Smooth muscle cell (in vitro differentiated cells): Measurements from ENCODE around the gene CDH4. TPM values are rescaled to one million over a fixed set of nuclear protein-coding genes. Genes with fewer than 3 reads are reported as not detected.

ENCODE experiments used
- DNase-seq: peaks from one replicate; lab custom pipeline; 2025; ENCODE audit not compliant: unreplicated experiment; lab: John Stamatoyannopoulos, UW
- H2AFZ ChIP-seq: fragments of 200-600 bp; sonication (generic); 2 replicates; pipeline ENCODE4 v1.6.0; 2016; ENCODE audit warnings: antibody characterized with exemption, low read depth, mild to moderate bottlenecking
- H3F3A ChIP-seq: fragments of 200-600 bp; sonication (generic); 2 replicates; pipeline ENCODE4 v1.6.0; 2017; ENCODE audit warnings: antibody characterized with exemption, low read depth
- H3K27ac ChIP-seq: fragments of 200-600 bp; sonication (generic); 2 replicates; pipeline ENCODE4 v1.5.1; 2016; ENCODE audit warnings: low read depth, mild to moderate bottlenecking
- H3K27me3 ChIP-seq: fragments of 200-600 bp; sonication (generic); 2 replicates; pipeline ENCODE4 v1.6.1; 2016; ENCODE audit warnings: low read depth, mild to moderate bottlenecking
- H3K36me3 ChIP-seq: fragments of 200-600 bp; sonication (generic); 2 replicates; pipeline ENCODE4 v1.5.1; 2016; ENCODE audit warnings: low read depth
- H3K4me1 ChIP-seq: fragments of 200-600 bp; sonication (generic); 2 replicates; pipeline ENCODE4 v1.5.1; 2016; ENCODE audit warnings: low read depth
- H3K4me2 ChIP-seq: fragments of 200-600 bp; sonication (generic); 2 replicates; pipeline ENCODE4 v1.6.0; 2016; ENCODE audit warnings: mild to moderate bottlenecking
- H3K4me3 ChIP-seq: fragments of 200-600 bp; sonication (generic); 2 replicates; pipeline ENCODE4 v1.5.1; 2016; ENCODE audit warnings: mild to moderate bottlenecking
- H3K79me2 ChIP-seq: fragments of 200-600 bp; sonication (generic); 2 replicates; pipeline ENCODE4 v1.6.0; 2016; ENCODE audit warnings: low read depth, mild to moderate bottlenecking
- H3K9ac ChIP-seq: fragments of 200-600 bp; sonication (generic); 2 replicates; pipeline ENCODE4 v1.6.0; 2016; ENCODE audit warnings: low read depth
- H3K9me3 ChIP-seq: fragments of 200-600 bp; sonication (generic); replicated peaks from 2 replicates; pipeline ENCODE4 v1.5.1; 2016; ENCODE audit warnings: low read depth
- H4K20me1 ChIP-seq: fragments of 200-600 bp; sonication (generic); 2 replicates; pipeline ENCODE4 v1.6.0; 2016; ENCODE audit warnings: low read depth
- CTCF ChIP-seq: fragments of 200-600 bp; sonication (generic); IDR thresholded peaks from 2 replicates; pipeline ENCODE4 v1.5.1; 2017; ENCODE audit warnings: borderline replicate concordance, mild to moderate bottlenecking, antibody characterized with exemption; ENCODE audit not compliant: insufficient read depth, poor library complexity, severe bottlenecking
- WGBS: methylation state at CpG from one replicate; pipeline ENCODE4 v1.1.7; 2016; ENCODE audit warnings: low lambda C conversion rate; 5-methylcytosine and 5-hydroxymethylcytosine counted together
- polyA plus RNA-seq: library from polyadenylated mRNA; unstranded; fragments of >200 nt; fragmentation: Nextera tagmentation; extraction: Ambion mirVana; gene quantifications from 2 replicates; pipeline ENCODE4 v1.2.1, GENCODE V29; 2016
- total RNA-seq: library from RNA; depleted of rRNA; stranded (reverse); fragments of >200 nt; gene quantifications from 2 replicates; pipeline ENCODE4 v1.2.3, GENCODE V29; 2014

CDH4 gene
- total and polyA plus RNA-seq, 2 experiments from 2014 or later = 0.03 to 0.04 TPM

- no peak overlapping the region for H2AFZ ChIP-seq
- peaks cover 10% of the 10 kb centered on the region for H4K20me1 ChIP-seq
- H3K4me2 ChIP-seq = no peak overlapping the region
- no peaks in the 10 kb centered on the region for H3K4me1 ChIP-seq
- no peak overlapping the region for H3K27ac ChIP-seq
- H3K36me3 ChIP-seq = no peaks in the 10 kb centered on the region
- no peak for DNase-seq
- H3K79me2 ChIP-seq = no peaks in the 10 kb centered on the region
- WGBS = 96% methylated on average over 9 of the region's 10 CpGs
- no peaks in the 10 kb centered on the region for H3F3A ChIP-seq
- H3K9me3 ChIP-seq = no peaks in the 10 kb centered on the region
- no peak overlapping the region for H3K9ac ChIP-seq
- no peak overlapping the region for H3K4me3 ChIP-seq
- no peak for TF ChIP-seq CTCF
- H3K27me3 ChIP-seq = no peaks in the 10 kb centered on the region
These were observed 725.3 kb downstream of the CDH4 start for GRCh38 chr20:61977419-61977786.

GRCh38 chr20:61978491-61978890, 726.4 kb downstream of the CDH4 start:
- peaks cover 10% of the 10 kb centered on the region for H4K20me1 ChIP-seq
- TF ChIP-seq CTCF = no peak
- H3K4me1 ChIP-seq = no peaks in the 10 kb centered on the region
- H3K27ac ChIP-seq = no peak overlapping the region
- WGBS = 99% methylated on average over 13 of the region's 20 CpGs
- no peak overlapping the region for H3K9ac ChIP-seq
- no peaks in the 10 kb centered on the region for H3K79me2 ChIP-seq
- no peak for DNase-seq
- no peak overlapping the region for H2AFZ ChIP-seq
- no peak overlapping the region for H3K4me2 ChIP-seq
- no peaks in the 10 kb centered on the region for H3K36me3 ChIP-seq
- H3F3A ChIP-seq = no peaks in the 10 kb centered on the region
- H3K27me3 ChIP-seq = no peaks in the 10 kb centered on the region
- no peaks in the 10 kb centered on the region for H3K9me3 ChIP-seq
- H3K4me3 ChIP-seq = no peak overlapping the region

DNA sequence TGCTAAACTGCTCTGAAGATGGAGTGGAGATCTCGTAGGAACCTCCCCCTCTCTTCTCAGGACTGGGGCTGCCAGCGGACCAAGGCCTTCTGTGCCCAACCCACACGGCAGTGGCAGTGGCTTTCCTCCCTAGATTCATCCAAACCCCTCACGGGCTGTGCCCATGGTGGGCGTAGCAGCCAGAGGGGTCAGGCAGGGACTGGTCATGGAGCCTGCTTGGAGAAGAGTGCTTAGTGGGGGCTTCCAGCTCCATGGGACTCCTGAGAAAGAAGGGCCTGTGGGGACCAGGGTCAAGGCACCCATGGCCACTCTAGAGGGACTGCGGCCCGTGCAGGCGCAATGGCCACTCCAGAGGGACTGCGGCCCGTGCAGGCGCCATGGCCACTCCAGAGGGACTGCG, 727.0 kb downstream of the CDH4 start:
- H3K36me3 ChIP-seq = no peaks in the 10 kb centered on the region
- H2AFZ ChIP-seq = no peak overlapping the region
- H3K27me3 ChIP-seq = no peaks in the 10 kb centered on the region
- DNase-seq = no peak
- WGBS = 98% methylated on average over 12 of the region's 12 CpGs
- no peaks in the 10 kb centered on the region for H3K4me1 ChIP-seq
- no peaks in the 10 kb centered on the region for H3K9me3 ChIP-seq
- TF ChIP-seq CTCF = no peak
- no peaks in the 10 kb centered on the region for H3K79me2 ChIP-seq
- H3K4me2 ChIP-seq = no peak overlapping the region
- H3K4me3 ChIP-seq = no peak overlapping the region
- H3K27ac ChIP-seq = no peak overlapping the region
- peaks cover 10% of the 10 kb centered on the region for H4K20me1 ChIP-seq
- H3F3A ChIP-seq = no peaks in the 10 kb centered on the region
- H3K9ac ChIP-seq = no peak overlapping the region
